Prostate gland (tissue), 2 donors: ENCODE data around the gene PHOX2A. TPM values are rescaled to one million over a fixed set of nuclear protein-coding genes. Genes with fewer than 3 reads are reported as not detected.

Source experiments
- DNase-seq: peaks from one replicate; pipeline ENCODE4 v3.0.0-alpha.2; 2019; ENCODE audit warnings: low spot score
- H3K27ac ChIP-seq, 2 donors: fragments of 200-600 bp; sonication (generic); 2 replicates each; pipeline ENCODE4 v1.5.1; 2017 to 2019
- H3K27me3 ChIP-seq: fragments of 200-600 bp; sonication (generic); replicated peaks from 2 replicates; pipeline ENCODE4 v1.5.1; 2019; ENCODE audit not compliant: insufficient read depth
- H3K36me3 ChIP-seq, 2 donors: fragments of 200-600 bp; sonication (generic); 1 replicate in 1 of 2; 2 replicates in 1 of 2; pipeline versions ENCODE4 v1.5.1 to v1.8.1; 2017 to 2019
- H3K4me1 ChIP-seq: fragments of 200-600 bp; sonication (generic); replicated peaks from 2 replicates; pipeline ENCODE4 v1.5.1; 2019
- H3K4me3 ChIP-seq, 2 donors: fragments of 200-600 bp; sonication (generic); 2 replicates each; pipeline ENCODE4 v1.5.1; 2017 to 2019
- H3K9me3 ChIP-seq: fragments of 200-600 bp; sonication (generic); 2 replicates; pipeline ENCODE4 v1.5.1; 2017
- POLR2A ChIP-seq: fragments of 450-650 bp; IDR thresholded peaks from one replicate; pipeline ENCODE4 v1.6.1; 2016; ENCODE audit warnings: antibody characterized with exemption, mild to moderate bottlenecking
- POLR2AphosphoS5 ChIP-seq: sonication (generic); formaldehyde crosslinking; IDR thresholded peaks from one replicate; pipeline ENCODE4 v1.6.1; 2017; ENCODE audit warnings: antibody characterized with exemption
- WGBS: methylation state at CpG from one replicate; pipeline ENCODE4 v1.1.5; 2018; 5-methylcytosine and 5-hydroxymethylcytosine counted together
- intact Hi-C: fragments of 100-400 bp; cut with DNase I; formaldehyde crosslinking; loops from one replicate; pipeline ENCODE4 v1.14.2; 2022
- total RNA-seq, 2 donors: library from RNA; depleted of rRNA; stranded (reverse); fragments of >200 nt; gene quantifications; one replicate each; pipeline ENCODE4 v1.1.0, GENCODE V29; 2016
- TF ChIP-seq, protein P1 (sequence below), 4 experiments: fragments of 200-600 bp in 2 of 4; fragments of 450-650 bp in 2 of 4; sonication (generic) in 2 of 4; IDR thresholded peaks; 1 replicate in 3 of 4; 2 replicates in 1 of 4; pipeline ENCODE4 v1.5.1; 2016 to 2019; ENCODE audit warnings: antibody characterized with exemption in 4 of 4, mild to moderate bottlenecking in 2 of 4, moderate library complexity in 2 of 4

PHOX2A gene
- total RNA-seq, 2 donors from 2014 or later, result 0.40 TPM; not detected in 1

DNA sequence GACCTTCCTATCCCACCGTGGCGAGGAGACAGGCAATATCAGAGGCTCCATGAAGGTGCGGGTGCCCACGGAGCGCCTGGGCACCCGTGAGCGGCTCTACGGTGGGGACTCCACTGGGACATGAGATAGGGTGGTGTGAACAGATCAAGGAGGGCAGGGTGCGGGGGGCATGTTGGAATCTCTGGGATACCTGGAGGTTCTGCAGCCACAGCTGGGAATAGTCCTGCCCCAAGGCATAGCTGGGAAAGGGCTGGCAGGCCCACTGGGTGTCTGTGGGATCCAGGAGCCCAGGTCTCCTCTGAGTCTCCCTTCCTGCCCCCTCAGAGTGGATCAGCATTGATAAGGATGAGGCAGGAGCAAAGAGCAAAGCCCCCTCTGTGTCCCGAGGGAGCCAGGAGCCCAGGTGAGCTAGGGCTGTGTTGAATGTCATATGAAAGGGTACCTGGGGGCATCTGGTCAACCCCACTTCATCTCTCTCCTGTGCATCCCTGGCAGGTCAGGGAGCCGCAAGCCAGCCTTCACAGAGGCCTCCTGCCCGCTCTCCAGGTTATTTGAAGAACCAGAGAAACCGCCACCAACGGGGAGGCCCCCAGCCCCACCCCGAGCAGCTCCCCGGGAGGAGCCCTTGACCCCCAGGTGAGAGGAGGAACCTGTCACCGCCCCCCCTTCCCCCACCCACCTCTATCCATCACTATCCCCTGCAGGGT, 8.5 kb downstream of the PHOX2A start:
- H3K27ac ChIP-seq, result no peak overlapping the region
- no peaks in the 10 kb centered on the region for H3K27me3 ChIP-seq
- peaks cover 3% of the 10 kb centered on the region for H3K4me1 ChIP-seq
- no peaks in the 10 kb centered on the region for H3K9me3 ChIP-seq
- intact Hi-C loops, result loop anchor here (10.0 kb wide), 1 partner anchor 221 kb away; no protein-coding TSS in a partner anchor
- no peak overlapping the region for H3K4me3 ChIP-seq
- DNase-seq, result no peak
- 88% methylated on average over 17 of the region's 17 CpGs for WGBS
- peaks cover 6 to 37% of the 10 kb centered on the region in 2 donors for H3K36me3 ChIP-seq
- TF ChIP-seq, protein P1, sequence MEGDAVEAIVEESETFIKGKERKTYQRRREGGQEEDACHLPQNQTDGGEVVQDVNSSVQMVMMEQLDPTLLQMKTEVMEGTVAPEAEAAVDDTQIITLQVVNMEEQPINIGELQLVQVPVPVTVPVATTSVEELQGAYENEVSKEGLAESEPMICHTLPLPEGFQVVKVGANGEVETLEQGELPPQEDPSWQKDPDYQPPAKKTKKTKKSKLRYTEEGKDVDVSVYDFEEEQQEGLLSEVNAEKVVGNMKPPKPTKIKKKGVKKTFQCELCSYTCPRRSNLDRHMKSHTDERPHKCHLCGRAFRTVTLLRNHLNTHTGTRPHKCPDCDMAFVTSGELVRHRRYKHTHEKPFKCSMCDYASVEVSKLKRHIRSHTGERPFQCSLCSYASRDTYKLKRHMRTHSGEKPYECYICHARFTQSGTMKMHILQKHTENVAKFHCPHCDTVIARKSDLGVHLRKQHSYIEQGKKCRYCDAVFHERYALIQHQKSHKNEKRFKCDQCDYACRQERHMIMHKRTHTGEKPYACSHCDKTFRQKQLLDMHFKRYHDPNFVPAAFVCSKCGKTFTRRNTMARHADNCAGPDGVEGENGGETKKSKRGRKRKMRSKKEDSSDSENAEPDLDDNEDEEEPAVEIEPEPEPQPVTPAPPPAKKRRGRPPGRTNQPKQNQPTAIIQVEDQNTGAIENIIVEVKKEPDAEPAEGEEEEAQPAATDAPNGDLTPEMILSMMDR (IDR thresholded peaks at IDR 0.05), result no peak
- TF ChIP-seq POLR2A (no peak), POLR2AphosphoS5 (no peak)

DNA sequence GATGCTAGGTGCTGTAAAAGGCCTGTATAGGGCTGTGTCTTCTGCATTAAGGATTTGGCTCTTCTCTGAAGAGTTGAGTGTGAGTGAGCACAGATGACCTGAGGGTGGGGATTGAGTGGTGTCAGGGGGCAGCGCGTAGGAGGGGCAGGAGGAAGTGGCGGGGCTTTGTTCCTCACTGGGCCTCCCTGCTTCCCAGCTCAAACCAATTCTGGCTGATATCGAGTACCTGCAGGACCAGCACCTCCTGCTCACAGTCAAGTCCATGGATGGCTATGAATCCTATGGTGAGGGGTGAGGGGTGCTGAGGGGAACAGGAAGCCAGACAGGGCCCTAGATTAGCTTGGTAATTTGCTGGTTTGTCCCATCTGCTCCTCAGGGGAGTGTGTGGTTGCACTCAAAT, 9.1 kb downstream of the PHOX2A start:
- Histone ChIP-seq H3K4me1 (peaks cover 3% of the 10 kb centered on the region), H3K27ac (no peak overlapping the region), H3K27me3 (no peaks in the 10 kb centered on the region), H3K36me3 (peaks cover 11 to 41% of the 10 kb centered on the region in 2 donors), H3K4me3 (no peak overlapping the region), H3K9me3 (no peaks in the 10 kb centered on the region)
- intact Hi-C loops, result loop anchor here (10.0 kb wide), 1 partner anchor 220 kb away; no protein-coding TSS in a partner anchor
- WGBS, result 95% methylated on average over 4 of the region's 4 CpGs
- no peak for DNase-seq
- TF ChIP-seq POLR2AphosphoS5 (no peak), POLR2A (no peak)
- TF ChIP-seq, protein P1 (IDR thresholded peaks at IDR 0.05), result no peak

DNA sequence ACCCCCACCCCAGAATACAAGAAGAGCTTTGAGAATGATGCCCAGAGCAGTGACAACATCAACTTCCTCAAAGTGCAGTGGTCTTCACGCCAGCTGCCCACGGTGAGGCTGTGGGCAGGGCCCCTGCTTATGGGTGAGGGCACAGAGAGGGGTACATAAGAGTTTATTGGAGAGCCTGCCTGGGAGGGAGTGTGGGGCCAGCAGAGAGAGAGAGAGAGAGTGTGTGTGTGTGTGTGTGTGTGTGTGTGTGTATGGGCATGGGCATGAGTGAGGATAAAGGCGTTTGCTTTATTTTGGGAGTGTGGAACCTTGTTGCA, 9.5 kb downstream of the PHOX2A start:
- Histone ChIP-seq H3K4me3 (no peak overlapping the region), H3K36me3 (peaks cover 14 to 46% of the 10 kb centered on the region in 2 donors), H3K27ac (no peak overlapping the region), H3K27me3 (no peaks in the 10 kb centered on the region), H3K9me3 (no peaks in the 10 kb centered on the region), H3K4me1 (peaks cover 1% of the 10 kb centered on the region)
- DNase-seq, result no peak
- 73% methylated on average over 3 of the region's 3 CpGs for WGBS
- intact Hi-C loops, result loop anchor here (10.0 kb wide), 1 partner anchor 220 kb away; no protein-coding TSS in a partner anchor
- TF ChIP-seq POLR2AphosphoS5 (no peak), POLR2A (no peak)
- TF ChIP-seq, protein P1 (IDR thresholded peaks at IDR 0.05), result no peak

DNA sequence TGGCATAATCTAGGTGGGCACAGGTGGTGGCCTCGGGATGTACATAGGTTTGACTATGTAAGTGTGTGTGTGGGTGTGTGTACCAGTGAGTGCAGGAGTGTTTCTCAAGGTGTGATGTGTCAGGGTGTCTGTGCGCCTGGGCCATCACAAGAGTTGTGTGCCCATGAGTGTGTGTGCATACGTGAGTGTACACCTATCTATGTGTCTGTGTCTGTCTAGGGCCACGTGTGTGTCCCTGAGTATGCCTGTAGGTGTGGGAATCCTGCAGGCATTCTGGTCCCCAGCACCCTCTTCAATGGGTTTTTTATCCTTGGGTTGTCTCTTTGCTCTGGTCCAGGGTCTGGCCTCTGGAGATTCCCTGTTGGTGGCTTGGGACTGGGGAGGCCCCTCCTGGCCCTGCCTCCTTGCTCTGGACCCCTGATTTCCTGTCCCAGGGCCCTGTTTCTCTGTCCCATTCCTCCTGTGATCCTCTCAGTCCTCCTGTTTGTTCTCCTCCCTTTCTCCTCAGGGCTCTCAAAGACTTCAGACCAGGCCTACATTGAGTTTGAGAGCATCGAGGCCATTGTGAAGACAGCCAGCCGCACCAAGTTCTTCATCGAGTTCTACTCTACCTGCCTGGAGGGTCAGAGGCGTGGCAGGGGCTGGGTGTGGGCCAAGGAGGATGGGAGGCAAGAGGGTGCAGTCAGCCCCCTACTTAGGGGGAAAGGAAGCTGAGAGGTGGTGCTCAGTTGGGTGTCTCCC, 10.0 kb downstream of the PHOX2A start:
- no peaks in the 10 kb centered on the region for H3K4me1 ChIP-seq
- no peak overlapping the region for H3K4me3 ChIP-seq
- WGBS, result 88% methylated on average over 8 of the region's 8 CpGs
- no peak for DNase-seq
- H3K27ac ChIP-seq, result no peak overlapping the region
- peaks cover 15 to 51% of the 10 kb centered on the region in 2 donors for H3K36me3 ChIP-seq
- TF ChIP-seq, protein P1 (IDR thresholded peaks at IDR 0.05), result no peak
- TF ChIP-seq POLR2A (no peak), POLR2AphosphoS5 (no peak)
- no peaks in the 10 kb centered on the region for H3K9me3 ChIP-seq
- intact Hi-C loops, result loop anchor here (10.0 kb wide), 1 partner anchor 219 kb away; no protein-coding TSS in a partner anchor
- H3K27me3 ChIP-seq, result no peaks in the 10 kb centered on the region
